Liver (tissue), 10 donors: Measurements from ENCODE around the gene MECR. TPM values are rescaled to one million over a fixed set of nuclear protein-coding genes. Genes with fewer than 3 reads are reported as not detected.

Source experiments
- DNase-seq: peaks from one replicate; pipeline ENCODE4 v3.0.0-alpha.2; 2017; ENCODE audit warnings: low spot score
- H3K27ac ChIP-seq, 2 donors: one replicate each; pipeline ENCODE4 v1.7.0; 2013; ENCODE audit warnings: inconsistent platforms in 2 of 2, low read length in 2 of 2, control low read depth in 1 of 2, low read depth in 1 of 2, mild to moderate bottlenecking in 1 of 2
- H3K27me3 ChIP-seq, 4 donors: one replicate each; pipeline versions ENCODE4 v1.6.1 to v1.7.0; 2013; ENCODE audit warnings: low read length in 3 of 4, inconsistent platforms in 1 of 4, mild to moderate bottlenecking in 1 of 4, moderate library complexity in 1 of 4; ENCODE audit not compliant: control insufficient read depth in 4 of 4, insufficient read depth in 4 of 4
- H3K36me3 ChIP-seq, 4 donors: one replicate each; pipeline versions ENCODE4 v1.6.1 to v1.7.0; 2013; ENCODE audit warnings: low read length in 3 of 4, mild to moderate bottlenecking in 3 of 4, low read depth in 1 of 4, moderate library complexity in 1 of 4; ENCODE audit not compliant: control insufficient read depth in 4 of 4, insufficient read depth in 3 of 4
- H3K4me1 ChIP-seq, 4 donors: one replicate each; pipeline versions ENCODE4 v1.6.1 to v1.7.0; 2013; ENCODE audit warnings: low read length in 3 of 4, mild to moderate bottlenecking in 3 of 4, moderate library complexity in 1 of 4; ENCODE audit not compliant: control insufficient read depth in 4 of 4, insufficient read depth in 4 of 4
- H3K4me3 ChIP-seq, 3 donors: one replicate each; pipeline versions ENCODE4 v1.6.1 to v1.7.0; 2013; ENCODE audit warnings: low read length in 3 of 3, control low read depth in 1 of 3, low read depth in 1 of 3, mild to moderate bottlenecking in 1 of 3
- H3K9ac ChIP-seq, 2 donors: one replicate each; pipeline ENCODE4 v1.7.0; 2013; ENCODE audit warnings: low read length in 2 of 2, mild to moderate bottlenecking in 2 of 2, moderate library complexity in 2 of 2, control low read depth in 1 of 2, low read depth in 1 of 2
- H3K9me3 ChIP-seq, 4 donors: one replicate each; pipeline versions ENCODE4 v1.6.1 to v1.7.0; 2013; ENCODE audit warnings: low read length in 3 of 4; ENCODE audit not compliant: control insufficient read depth in 4 of 4
- ATF3 ChIP-seq: IDR thresholded peaks from 2 replicates; pipeline ENCODE4 v1.6.1; 2016; ENCODE audit warnings: antibody characterized with exemption
- CTCF ChIP-seq: fragments of 150-350 bp; IDR thresholded peaks from 2 replicates; pipeline ENCODE4 v1.5.1; 2017; ENCODE audit warnings: improper control_type of control experiment, low read depth, low read length; ENCODE audit not compliant: missing input control
- EGR1 ChIP-seq, 2 donors: IDR thresholded peaks; 2 replicates each; pipeline ENCODE4 v1.6.1; 2016 to 2018; ENCODE audit warnings: antibody characterized with exemption in 2 of 2, low read depth in 2 of 2
- FOXA1 ChIP-seq: IDR thresholded peaks from 2 replicates; pipeline ENCODE4 v1.6.1; 2016; ENCODE audit warnings: antibody characterized with exemption
- GABPA ChIP-seq, 2 donors: IDR thresholded peaks in 1 of 2; conservative IDR thresholded peaks in 1 of 2; 2 replicates each; pipeline ENCODE4 v1.6.1; 2016; ENCODE audit warnings: antibody characterized with exemption in 2 of 2, mild to moderate bottlenecking in 1 of 2, moderate library complexity in 1 of 2
- HNF4A ChIP-seq, 2 donors: conservative IDR thresholded peaks; 2 replicates each; pipeline ENCODE4 v1.6.1; 2016; ENCODE audit warnings: antibody characterized with exemption in 2 of 2, mild to moderate bottlenecking in 2 of 2
- HNF4G ChIP-seq: IDR thresholded peaks from 2 replicates; pipeline ENCODE4 v1.6.1; 2016; ENCODE audit warnings: antibody characterized with exemption
- JUND ChIP-seq, 2 donors: IDR thresholded peaks; 2 replicates each; pipeline ENCODE4 v1.6.1; 2016; ENCODE audit warnings: antibody characterized with exemption in 2 of 2
- MAX ChIP-seq: IDR thresholded peaks from 2 replicates; pipeline ENCODE4 v1.6.1; 2016; ENCODE audit warnings: antibody characterized with exemption
- NR2F2 ChIP-seq: IDR thresholded peaks from 2 replicates; pipeline ENCODE4 v1.6.1; 2016; ENCODE audit warnings: antibody characterized with exemption
- RAD21 ChIP-seq, 2 donors: IDR thresholded peaks; 2 replicates each; pipeline ENCODE4 v1.6.1; 2016; ENCODE audit warnings: antibody characterized with exemption in 2 of 2, mild to moderate bottlenecking in 2 of 2
- REST ChIP-seq: IDR thresholded peaks from 2 replicates; pipeline ENCODE4 v1.6.1; 2016; ENCODE audit warnings: antibody characterized with exemption, mild to moderate bottlenecking
- RXRA ChIP-seq, 2 donors: IDR thresholded peaks; 2 replicates each; pipeline ENCODE4 v1.6.1; 2017 to 2018; ENCODE audit warnings: antibody characterized with exemption in 2 of 2, mild to moderate bottlenecking in 1 of 2
- SP1 ChIP-seq: IDR thresholded peaks from 2 replicates; pipeline ENCODE4 v1.6.1; 2018; ENCODE audit warnings: antibody characterized with exemption, mild to moderate bottlenecking
- TAF1 ChIP-seq: conservative IDR thresholded peaks from 2 replicates; pipeline ENCODE4 v1.6.1; 2016; ENCODE audit warnings: antibody characterized with exemption, mild to moderate bottlenecking
- YY1 ChIP-seq: IDR thresholded peaks from 2 replicates; pipeline ENCODE4 v1.6.1; 2016; ENCODE audit warnings: antibody characterized with exemption, mild to moderate bottlenecking
- ZBTB33 ChIP-seq: IDR thresholded peaks from 2 replicates; pipeline ENCODE4 v1.6.1; 2016; ENCODE audit warnings: antibody characterized with exemption
- WGBS: extraction: QIAGEN DNeasy Blood & Tissue Kit; methylation state at CpG from one replicate; pipeline ENCODE4 v1.1.7; 2013; 5-methylcytosine and 5-hydroxymethylcytosine counted together
- polyA plus RNA-seq, 2 donors: library from polyadenylated mRNA; stranded (reverse) in 1 of 2; unstranded in 1 of 2; fragments of 200-250 nt in 1 of 2; fragments of >200 nt in 1 of 2; fragmentation: Nextera tagmentation in 1 of 2; extraction: Ambion mirVana in 1 of 2; gene quantifications; one replicate each; pipeline versions ENCODE4 v1.2.1 to v1.2.3, GENCODE V29; 2013 to 2015
- small RNA-seq: library from RNA; depleted of rRNA; stranded (forward); fragments of <200 nt; gene quantifications from one replicate; pipeline ENCODE3, GENCODE V24; 2014
- total RNA-seq, 2 donors: library from RNA; depleted of rRNA; stranded (reverse); fragments of >200 nt; gene quantifications; one replicate each; pipeline ENCODE4 v1.2.3, GENCODE V29; 2014
- donor health status: healthy.
- donor health status: healthy.
- donor health status: healthy.
- donor health status: healthy.
- donor health status: healthy.

MECR gene
- total and polyA plus RNA-seq, 4 donors, result 7.5 to 19.9 (median 13.2) TPM

GRCh38 chr1:29144178-29144577 lies 86.6 kb downstream of the MECR start:
- Histone ChIP-seq H3K4me3 (no peak overlapping the region), H3K4me1 (peaks cover 11 to 45% (median 34%) of the 10 kb centered on the region in 4 donors), H3K27ac (no peak overlapping the region), H3K9ac (no peak overlapping the region), H3K27me3 (no peaks in the 10 kb centered on the region), H3K9me3 (no peaks in the 10 kb centered on the region), H3K36me3 (peaks cover 3 to 13% (median 8%) of the 10 kb centered on the region in 4 donors)
- TF ChIP-seq TAF1 (no peak), MAX (no peak), RXRA (IDR thresholded peaks at IDR 0.05) (no peak), YY1 (no peak), FOXA1 (no peak), NR2F2 (no peak), GABPA (IDR thresholded peaks at IDR 0.05 in 1 of 2, conservative IDR thresholded peaks at IDR 0.05 in 1 of 2) (no peak), SP1 (no peak), HNF4G (no peak), ATF3 (no peak), REST (no peak), RAD21 (IDR thresholded peaks at IDR 0.05) (no peak), CTCF (no peak), HNF4A (conservative IDR thresholded peaks at IDR 0.05) (no peak), ZBTB33 (no peak), EGR1 (IDR thresholded peaks at IDR 0.05; ENCODE audit: low read depth in 2 of 2) (no peak), JUND (IDR thresholded peaks at IDR 0.05) (no peak)
- DNase-seq, result no peak
- WGBS, result 92% methylated on average over 2 of the region's 2 CpGs

GRCh38 chr1:29142714-29143113 lies 88.0 kb downstream of the MECR start:
- Histone ChIP-seq H3K27me3 (no peaks in the 10 kb centered on the region), H3K36me3 (peaks cover 0 to 5% (median under 1%) of the 10 kb centered on the region in 4 donors), H3K4me3 (no peak overlapping the region), H3K9ac (no peak overlapping the region), H3K27ac (no peak overlapping the region), H3K9me3 (no peaks in the 10 kb centered on the region), H3K4me1 (peaks cover 11 to 32% (median 21%) of the 10 kb centered on the region in 4 donors)
- TF ChIP-seq FOXA1 (no peak), SP1 (no peak), YY1 (no peak)
- 46% methylated on average over 2 of the region's 2 CpGs for WGBS
- no peak for DNase-seq

Small RNAs within 50 kb of the gene (small RNA-seq; reads per million reads assigned to genes)
- not detected for gene RF02271

Other genes with a start within 250 kb of the MECR start
- gene TMEM200B, start 107.0 kb downstream of the MECR start, total RNA-seq, result 1 to 10 TPM in 1 of 2 donors, under 1 TPM in 1; 0.84 to 4.5 TPM
- 1 to 10 TPM; 1.2 to 1.9 TPM for gene TMEM200B, start 107.0 kb downstream of the MECR start, polyA plus RNA-seq
- gene SRSF4, start 49.0 kb downstream of the MECR start, total RNA-seq, result 10 to 100 TPM; 26.3 to 45.8 TPM
- 10 to 100 TPM; 24.0 to 34.1 TPM for gene SRSF4, start 49.0 kb downstream of the MECR start, polyA plus RNA-seq
- 10 to 100 TPM in 1 of 2 donors, 1 to 10 TPM in 1; 4.6 to 15.1 TPM for gene PTPRU, start 5.6 kb upstream of the MECR start, total RNA-seq
- gene PTPRU, start 5.6 kb upstream of the MECR start, polyA plus RNA-seq, result 1 to 10 TPM; 1.6 to 7.4 TPM